Right renal cortex interstitium (tissue), 3 donors: ENCODE results near the gene FXYD2. TPM values are rescaled to one million over a fixed set of nuclear protein-coding genes. Genes with fewer than 3 reads are reported as not detected.
"Not testable (repeated sequence)": the region's sequence is repeated elsewhere in the genome, so short reads cannot be mapped to it uniquely, and the experiment has no call there.

Source experiments
- DNase-seq, 3 donors: peaks; one replicate each; pipeline ENCODE4 v3.0.0-alpha.2; 2013; ENCODE audit warnings: low read depth in 3 of 3, low spot score in 2 of 3
- polyA plus RNA-seq, 3 donors: library from polyadenylated mRNA; unstranded; fragments of 120-200 nt; gene quantifications; one replicate each; pipeline ENCODE4 v1.2.1, GENCODE V29; 2013; ENCODE audit not compliant: insufficient read length in 3 of 3

Gene FXYD2
- polyA plus RNA-seq, 3 donors: 412 to 491 (median 457) TPM

DNA sequence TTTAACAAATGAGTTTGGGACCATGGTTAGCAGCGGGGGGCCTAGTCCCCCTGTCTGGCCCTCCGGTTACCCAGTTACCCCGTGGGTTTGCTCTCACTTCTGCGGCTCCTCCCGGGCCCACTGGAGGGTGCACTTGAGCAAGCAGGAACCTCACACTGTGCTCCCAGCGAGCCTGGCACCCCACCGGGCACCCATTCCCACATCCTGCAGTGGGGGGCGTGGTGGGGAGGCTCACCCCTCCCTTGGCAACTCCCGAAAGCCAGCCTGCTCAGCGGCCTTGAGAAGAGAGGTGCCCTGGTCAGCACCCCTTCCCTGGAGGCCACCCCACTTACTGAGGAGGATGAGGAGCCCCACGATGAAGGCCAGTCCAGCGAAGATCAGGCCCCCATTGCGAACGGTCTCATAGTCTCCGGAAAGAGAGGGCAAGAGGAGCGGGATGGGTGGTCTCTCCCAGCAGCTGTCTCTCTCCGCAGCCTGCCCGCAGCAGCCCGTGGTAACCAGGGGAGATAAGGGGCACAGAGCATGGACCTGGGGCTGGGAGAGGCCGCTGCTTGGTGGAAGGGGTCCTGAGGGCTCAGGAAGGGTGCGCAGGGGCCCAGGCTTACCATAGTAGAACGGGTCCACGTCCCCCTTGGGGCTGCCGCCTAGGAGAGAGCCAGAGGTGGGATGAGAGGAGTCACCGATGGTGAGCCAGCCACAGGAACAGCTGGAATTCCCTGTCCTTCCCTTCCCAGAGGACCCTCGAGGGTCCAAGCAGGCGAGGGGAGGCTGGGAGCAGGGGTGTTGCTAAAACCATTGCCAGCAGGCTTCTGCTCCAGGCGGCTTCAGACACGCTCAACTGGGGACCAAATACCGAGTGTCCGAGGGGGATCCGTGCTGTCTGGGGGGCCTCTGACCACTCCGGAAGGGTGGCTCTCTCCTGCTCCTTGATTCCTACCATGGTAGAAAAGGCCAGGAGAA, 2.2 kb downstream of the FXYD2 start:
- DNase-seq: no peak

DNA sequence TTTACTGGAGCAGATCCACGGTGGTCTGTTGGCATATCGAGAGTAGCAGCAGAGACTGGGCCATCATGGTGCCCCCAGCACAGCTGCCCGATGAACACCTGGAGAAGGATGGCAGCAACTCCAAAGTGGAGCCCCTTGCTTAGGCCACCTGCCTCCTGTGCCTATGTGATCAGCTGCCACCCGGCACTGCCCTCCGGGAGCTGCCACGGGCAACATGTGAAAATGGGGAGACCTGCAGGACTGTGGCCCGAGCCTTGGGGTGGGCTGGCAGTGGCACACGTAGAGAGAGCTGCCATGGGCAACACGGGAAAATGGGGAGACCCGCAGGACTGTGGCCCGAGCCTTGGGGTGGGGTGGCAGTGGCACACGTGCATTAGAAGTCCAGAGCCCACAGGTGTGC, 3.1 kb downstream of the FXYD2 start:
- no peak for DNase-seq

DNA sequence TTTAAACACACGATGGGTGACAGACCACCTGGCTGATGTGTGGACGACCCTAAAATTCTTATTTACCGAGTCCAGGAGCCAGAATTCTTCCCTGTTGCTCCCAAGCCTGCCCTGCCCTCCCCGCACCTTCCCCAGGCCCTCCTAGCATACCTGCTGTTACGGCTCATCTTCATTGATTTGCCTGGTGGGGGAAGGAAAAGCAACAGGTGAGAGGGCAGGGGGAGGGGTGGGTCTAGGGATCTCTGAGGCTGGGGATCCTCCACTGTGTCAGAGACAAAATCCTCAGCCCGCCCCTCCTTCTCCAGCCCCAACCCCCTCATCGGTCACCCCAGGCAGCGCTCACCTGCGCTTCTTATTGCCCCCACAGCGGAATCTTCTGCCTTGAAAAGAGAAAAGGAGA, 4.0 kb downstream of the FXYD2 start:
- DNase-seq: no peak

DNA sequence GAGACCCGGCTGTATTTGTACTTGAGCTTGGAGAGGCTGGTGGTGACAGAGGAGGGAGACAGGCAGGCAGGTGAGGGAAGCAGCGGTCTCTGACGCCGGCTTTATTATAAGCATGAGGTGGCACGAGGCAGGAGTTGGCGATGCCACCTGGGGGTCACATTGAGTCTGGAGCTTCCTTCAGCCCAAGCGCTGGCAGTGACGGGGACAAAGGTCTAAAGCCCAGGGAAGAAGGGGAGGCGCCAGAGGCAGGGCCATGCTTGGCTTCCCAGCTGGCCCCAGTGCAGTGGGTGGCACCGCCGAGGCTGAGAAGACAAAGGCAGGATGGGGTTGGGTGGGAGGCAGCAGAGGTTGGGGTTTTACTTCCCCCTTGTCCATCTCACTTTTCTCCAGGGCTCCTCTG, 4.5 kb downstream of the FXYD2 start:
- DNase-seq: no peak

DNA sequence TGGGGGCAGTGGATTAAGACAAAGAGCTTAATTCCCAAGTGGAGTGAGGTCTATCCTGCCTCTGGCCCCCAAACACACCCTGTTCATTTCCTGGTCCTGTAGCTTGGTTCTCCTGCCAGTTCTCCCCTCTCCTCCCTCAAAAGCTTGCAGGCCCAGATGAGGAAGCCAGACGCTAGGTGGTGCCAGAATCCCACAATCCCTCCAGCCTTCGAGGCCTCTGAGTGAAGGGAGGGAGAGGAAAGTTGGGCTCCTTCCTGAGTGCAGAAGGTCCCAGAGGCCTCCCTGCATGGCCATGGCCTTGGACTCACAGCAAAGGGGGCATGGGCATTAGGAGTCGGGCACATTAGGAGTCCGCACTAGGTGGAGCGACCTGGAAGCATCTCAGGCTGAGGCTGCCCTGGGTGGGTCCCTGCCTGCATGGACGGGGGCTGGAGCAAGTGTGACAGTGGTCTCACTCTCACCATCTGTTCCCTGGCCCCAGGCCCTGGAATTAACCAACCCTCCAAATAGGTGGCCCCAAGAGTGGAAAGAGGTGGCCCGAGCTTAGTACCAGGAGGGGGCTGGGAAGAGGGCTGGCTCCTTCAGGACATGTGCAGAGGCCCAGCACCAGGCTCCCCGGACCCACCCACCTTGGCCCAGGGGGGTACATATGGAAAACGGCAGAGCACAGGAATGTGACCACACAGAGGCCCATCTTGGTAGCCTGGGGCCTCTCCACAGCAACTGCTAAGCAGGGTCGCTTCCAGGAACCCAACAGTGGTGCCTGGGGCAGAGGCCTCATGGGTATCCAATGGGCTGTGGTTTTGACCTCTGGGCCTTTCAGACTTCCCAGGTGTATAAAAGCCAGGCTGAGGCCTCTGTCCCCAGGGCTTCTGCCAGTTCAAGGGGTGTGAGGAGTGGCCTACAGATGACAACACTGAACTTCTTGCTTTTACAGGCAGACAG, 5.2 kb downstream of the FXYD2 start:
- no peak for DNase-seq

DNA sequence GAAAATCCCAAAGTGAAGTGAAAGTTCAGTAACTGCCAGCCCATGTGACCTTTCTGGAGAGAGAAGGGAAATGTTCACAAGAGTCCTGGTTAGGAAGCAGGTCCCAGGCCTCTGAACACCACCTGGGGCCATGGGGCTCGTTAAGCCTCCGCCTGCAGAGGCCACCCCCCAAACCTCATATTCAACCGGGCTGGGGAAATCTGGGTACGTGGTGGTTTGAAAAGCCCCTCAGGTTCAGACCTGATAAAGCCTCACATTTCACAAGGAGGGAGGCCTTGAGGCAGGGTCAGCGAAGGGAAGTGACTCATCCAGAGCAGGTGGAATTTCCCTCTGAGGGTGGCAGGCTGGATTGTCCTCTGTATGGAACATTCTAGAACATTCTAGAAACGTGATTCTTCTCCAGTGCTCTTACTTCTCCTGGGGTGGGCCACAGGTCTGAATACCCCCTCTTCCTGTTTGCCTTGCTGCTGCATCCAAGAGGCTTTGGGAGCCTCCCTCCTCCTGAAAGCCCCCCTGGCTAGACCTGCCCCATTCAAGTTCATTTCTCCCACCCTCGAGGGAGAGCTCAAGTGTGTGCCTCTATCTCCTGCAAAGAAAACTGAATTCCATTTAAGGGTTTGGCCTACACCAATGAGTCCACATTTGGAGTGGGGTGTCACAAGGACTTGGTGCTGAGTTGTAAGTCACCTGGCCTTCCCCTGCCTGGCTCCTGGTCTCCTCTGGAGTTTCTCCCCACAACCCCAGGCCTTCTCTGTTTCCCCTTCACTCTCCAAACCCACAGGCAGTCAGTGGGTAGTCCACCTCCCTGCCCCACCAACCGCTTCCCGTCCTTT, 6.3 kb downstream of the FXYD2 start:
- no peak for DNase-seq

DNA sequence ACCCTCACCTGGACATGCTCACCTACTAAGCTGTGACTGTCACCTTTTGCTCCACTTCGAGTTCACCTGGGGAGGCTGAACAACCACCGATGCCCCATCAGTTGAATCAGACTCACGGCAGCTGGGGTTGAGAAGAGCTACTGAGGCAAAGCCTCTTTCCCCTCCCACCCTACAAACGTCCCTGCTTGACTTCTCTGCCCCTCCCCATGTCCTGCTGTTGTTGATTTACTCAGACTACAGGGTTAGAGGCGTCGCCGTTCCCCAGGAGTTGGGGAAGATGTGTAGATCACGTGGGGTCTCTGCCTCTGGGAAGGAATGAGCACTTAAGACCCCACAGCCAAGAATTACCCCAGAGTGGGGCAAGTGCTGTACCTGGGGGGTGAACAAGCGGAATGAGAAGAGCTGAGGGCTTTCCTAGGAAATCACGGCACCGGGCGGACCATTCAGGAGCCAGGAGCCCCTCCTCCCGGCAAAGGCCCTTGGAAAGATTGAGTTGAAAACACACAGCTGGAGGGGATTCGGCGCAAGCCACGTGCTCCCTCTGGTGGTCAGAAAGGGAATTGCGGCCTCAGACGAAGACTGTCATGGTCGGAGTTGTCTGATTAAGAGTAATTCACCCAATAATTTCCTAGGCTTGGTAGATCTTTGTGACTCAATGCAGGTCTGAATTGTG, 7.0 kb downstream of the FXYD2 start:
- peak in 1 of 3 donors; percentile 82 for DNase-seq

DNA sequence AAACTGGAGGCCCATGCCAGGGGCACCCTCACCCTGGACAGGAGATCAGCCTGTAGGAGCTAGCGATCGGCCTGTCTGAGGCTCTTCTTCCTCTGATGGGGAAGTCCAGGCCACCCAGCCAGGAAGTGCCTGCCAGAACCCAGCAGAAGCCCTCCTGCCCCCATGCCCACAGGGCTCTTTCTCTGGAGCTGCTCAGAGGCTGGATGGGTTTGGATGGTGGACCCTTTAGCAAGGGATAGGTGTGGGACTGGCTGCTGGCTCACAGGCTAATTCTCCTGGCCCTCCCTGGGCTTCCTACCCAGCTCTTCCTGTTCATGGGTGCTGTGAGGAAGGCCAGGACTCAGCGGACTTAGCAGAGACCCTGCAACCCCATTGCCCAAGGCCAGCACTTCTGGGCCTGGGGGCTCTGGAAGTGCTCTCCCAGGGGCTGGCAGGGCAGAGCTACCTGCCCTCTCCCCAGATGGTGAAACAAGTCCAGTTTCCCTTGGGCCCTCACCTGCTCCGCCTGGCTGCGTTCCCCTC, 7.6 kb downstream of the FXYD2 start:
- no peak for DNase-seq

DNA sequence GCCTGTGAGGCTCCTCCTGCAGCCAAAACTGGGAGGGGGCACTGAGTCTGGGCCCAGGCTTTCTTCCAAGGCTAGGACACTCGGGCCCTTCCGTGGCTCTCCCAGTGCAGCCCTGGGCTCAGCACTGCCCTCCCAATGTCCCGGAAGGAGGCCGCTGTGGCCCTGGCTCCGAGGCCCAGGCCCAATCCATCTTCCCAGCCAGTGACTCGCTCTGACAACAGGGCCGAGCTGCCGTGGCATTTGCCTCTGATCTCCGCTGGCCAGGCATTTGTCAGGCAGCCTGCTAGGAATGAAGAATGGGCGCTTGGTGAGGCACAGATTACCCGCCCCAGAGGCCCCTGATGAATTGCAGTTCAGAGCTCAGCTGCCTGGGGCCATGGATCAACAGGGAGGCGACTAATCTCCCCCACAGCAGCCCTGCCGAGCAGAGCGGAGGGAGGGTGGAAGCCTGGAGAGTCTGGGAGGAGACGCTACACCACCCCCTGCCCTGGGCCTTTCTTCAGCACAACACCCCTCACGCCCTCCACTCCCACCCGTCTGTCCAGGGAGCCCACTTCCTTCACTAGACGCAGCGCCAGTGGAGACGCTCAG, 8.3 kb downstream of the FXYD2 start:
- no peak for DNase-seq

DNA sequence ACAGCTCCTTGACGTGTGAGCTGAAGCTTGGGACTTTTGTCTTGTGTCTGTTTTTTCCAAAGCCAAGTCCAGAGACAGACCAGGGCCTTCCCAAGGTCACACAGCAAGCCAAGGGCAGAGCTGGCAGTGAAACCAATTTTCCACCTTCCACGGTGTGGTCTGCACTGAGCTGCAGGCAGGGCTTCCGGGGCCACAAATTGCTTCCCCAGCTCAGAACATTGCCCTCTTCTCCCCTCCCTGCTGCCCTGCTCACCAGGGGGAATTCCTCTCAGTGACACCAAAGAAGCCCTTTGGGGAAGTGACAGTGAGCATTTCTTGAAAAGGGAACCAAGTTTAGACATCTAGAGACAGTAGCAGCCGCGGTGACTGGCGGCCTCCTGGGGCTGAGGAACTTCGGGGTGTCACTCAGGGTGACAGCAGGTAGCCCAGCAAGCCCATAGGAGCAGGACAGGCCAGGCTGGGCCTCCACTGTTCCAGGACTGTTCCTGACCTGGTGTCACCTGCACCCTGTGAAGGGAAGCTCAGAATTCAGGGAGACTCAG, 9.2 kb downstream of the FXYD2 start:
- no peak for DNase-seq

DNA sequence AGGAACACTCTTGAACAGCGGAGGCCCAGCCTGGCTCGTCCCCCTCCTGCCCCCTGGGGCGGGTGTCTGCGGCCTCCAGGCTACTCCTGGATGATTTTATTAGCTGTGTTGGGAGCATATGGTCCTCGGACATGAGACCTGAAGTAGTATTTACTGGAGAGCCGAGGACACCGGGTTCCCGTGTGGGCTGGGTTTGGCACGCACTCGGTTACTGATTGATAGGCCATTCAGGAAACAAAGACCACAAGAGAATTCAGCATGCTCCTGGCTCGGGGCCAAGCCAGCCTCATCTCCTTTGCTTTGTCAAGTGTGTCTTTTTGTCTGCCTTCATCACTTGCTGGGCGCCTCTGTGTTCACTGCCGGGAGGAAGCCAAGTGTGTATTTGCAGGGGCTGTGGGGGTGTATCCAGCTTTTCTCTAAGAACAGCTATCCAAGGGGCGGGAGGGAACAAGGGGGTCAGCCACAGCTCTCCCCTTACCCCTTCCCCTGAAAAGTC, 9.7 kb downstream of the FXYD2 start:
- DNase-seq: no peak

DNA sequence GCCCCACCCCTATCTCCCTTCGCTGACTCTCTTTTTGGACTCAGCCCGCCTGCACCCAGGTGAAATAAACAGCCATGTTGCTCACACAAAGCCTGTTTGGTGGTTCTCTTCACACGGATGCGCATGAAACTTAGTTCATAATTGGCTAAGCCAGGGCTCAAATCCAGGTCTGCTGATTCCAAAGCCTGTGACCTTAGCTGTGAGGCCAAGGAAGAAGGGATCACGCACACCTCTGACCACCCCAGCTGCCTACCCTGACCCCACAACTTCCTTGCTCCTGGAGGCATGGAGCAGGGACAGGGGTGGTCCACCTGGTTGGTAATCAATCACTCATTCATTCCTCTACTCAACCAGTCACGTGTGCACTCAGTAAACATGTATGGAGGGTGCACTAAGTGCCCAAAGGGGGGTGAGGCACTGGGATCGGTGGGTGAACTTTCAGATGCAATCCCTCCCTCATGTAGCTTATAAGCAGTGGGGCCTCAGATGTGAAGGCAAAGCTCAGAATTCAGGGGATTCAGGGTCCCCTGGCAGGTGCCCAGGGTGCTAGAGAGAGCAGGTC, 10.3 kb downstream of the FXYD2 start:
- DNase-seq: no peak

DNA sequence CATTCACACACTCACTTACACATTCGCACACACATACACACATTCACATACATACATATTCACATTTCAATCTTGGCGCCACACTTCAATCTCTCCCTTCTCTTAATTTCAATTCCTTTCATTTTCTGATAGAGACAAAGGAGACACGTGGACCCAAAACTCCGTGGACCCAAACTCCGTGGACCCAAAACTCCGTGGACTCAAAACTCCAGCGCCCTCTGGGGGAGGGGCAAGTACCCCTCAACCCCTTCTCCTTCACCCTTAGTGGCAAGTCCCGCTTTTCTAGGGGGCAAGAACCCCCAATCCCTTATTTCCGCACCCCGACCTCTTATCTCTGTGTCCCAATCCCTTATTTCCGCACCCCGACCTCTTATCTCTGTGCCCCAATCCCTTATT, 14.5 kb downstream of the FXYD2 start:
- DNase-seq: not testable (repeated sequence)

DNA sequence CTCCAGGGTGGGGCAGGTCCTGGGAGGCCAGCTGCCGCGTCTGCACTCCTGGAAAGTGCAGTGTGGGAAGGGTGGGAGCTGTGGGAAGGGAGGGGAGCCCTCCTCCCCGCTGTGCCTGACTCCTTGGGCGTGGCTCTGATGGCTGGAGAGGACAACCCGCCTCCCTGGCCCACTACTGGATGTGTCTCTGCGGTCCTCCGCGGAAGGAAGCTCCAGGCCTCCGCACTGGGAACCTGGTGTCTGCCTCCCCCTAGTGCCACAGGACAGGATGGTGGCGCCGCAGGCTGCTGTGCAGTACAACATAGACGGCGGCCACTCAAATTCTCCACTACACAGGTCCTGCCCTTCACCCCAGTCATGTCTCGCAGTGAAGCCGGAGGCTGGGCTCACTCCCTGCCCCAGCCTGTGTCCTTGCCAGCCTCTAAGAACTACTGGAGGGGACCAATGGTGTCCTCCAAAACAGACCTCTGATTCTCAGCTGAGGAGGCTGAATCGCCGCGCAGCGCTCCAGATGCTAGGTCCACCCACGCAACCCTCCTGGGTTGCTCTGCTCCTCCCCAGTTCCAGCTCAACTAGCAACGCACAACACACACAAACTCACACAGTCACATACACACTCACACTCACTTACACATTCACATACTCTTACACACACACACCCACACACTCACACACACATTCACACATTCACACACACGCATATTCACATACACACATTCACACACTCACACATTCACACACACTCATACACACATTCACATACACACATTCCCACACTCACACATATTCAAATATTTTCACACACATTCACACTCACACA, 15.1 kb downstream of the FXYD2 start:
- DNase-seq: no peak

DNA sequence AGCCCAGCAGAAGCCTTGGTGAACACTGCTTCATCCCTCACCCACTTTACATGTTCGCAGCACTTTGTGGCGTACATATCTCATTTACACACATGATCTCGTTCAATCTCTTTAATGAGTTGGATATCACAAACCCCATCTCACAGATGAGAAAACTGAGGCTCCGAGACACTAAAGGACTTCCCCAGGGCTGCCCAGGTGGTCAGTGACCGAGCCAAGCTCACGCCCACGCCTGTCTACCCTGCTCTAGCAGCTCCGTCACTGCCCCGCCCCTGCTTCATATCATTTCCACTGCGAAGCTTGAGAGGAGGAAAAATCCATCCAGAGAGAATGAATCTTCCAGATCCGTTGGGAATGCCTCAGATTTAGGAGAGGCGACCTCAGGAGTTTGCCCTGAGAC, 15.8 kb downstream of the FXYD2 start:
- no peak for DNase-seq

DNA sequence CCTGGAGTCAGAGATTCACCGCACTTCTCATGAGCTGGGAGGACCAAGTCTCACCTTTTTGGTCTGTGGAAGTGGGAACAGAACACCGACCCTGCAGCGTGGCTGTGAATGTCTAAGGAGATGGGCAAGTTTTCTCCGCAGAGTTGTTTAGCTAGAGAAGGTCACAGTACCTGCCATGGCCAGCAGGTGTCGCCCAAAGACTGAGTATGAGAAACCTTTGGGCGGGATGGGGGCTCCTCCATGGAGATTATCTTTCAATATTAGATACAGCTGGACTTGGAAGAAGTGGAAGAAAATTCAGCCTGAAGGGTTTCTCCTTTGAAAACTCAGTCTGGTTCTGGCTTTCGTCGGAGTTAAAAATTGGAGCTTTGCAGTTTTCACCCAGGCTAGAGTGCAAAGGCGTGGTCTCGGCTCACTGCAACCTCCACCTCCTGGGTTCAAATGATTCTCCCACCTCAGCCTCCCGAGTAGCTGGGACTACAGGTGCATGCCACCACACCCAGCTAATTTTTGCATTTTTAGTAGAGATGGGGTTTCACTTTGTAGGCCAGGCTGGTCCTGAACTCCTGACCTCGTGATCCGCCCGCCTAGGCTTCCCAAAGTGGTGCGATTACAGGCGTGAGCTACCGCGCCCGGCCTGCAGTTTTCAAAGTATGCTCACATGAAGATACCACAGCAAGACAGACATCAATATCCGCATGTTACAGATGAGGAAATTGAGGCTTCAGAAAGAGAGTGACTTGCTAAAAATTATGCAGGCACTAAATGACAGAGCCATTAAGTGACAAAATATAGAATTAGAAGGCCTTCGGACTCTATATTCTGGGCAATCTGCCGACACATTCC, 16.8 kb downstream of the FXYD2 start:
- DNase-seq: no peak

DNA sequence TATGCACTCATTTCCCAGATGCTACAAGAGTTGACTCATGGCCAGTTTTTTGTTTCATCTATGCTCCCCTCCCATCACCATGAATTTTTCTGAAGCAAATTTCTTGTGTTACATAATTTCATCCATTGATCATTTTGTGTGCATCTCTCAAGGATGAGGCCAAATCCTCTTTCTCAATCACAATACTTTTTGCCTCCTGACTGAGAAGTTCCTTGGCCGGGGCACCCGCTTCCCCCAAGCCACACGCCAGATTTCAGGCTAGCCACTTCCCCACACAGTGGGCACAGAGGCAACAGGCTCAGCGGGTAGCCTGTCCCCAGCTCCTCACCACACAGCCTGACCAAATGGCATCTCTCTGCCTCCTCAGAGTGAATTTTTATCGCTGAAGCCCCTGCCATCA, 17.7 kb downstream of the FXYD2 start:
- no peak for DNase-seq
